Vagina (tissue), 2 donors: ENCODE results near the gene CD180. TPM values are rescaled to one million over a fixed set of nuclear protein-coding genes. Genes with fewer than 3 reads are reported as not detected.

Source experiments
- DNase-seq, 2 donors: peaks; one replicate each; pipeline ENCODE4 v3.0.0-alpha.2; 2017; ENCODE audit errors: extremely low spot score in 2 of 2
- H3K27ac ChIP-seq: fragments of 200-600 bp; sonication (generic); one replicate; pipeline ENCODE4 v1.5.1; 2019
- H3K27me3 ChIP-seq: fragments of 200-600 bp; sonication (generic); one replicate; pipeline ENCODE4 v1.5.1; 2019
- H3K36me3 ChIP-seq, 2 donors: fragments of 200-600 bp; sonication (generic); one replicate each; pipeline ENCODE4 v1.5.1; 2017 to 2019
- H3K4me1 ChIP-seq: fragments of 200-600 bp; sonication (generic); one replicate; pipeline ENCODE4 v1.5.1; 2019
- H3K4me3 ChIP-seq, 2 donors: fragments of 200-600 bp; sonication (generic); 1 replicate in 1 of 2; 2 replicates in 1 of 2; pipeline ENCODE4 v1.5.1; 2016 to 2019
- H3K9me3 ChIP-seq: fragments of 200-600 bp; sonication (generic); one replicate; pipeline ENCODE4 v1.5.1; 2019
- POLR2A ChIP-seq, 2 donors: fragments of 450-650 bp; IDR thresholded peaks; one replicate each; pipeline ENCODE4 v1.6.1; 2017; ENCODE audit warnings: antibody characterized with exemption in 2 of 2, mild to moderate bottlenecking in 2 of 2, moderate library complexity in 2 of 2
- POLR2AphosphoS5 ChIP-seq, 2 donors: sonication (generic); formaldehyde crosslinking; IDR thresholded peaks; one replicate each; pipeline ENCODE4 v1.9.0; 2017; ENCODE audit warnings: antibody characterized with exemption in 2 of 2, mild to moderate bottlenecking in 2 of 2, low read depth in 1 of 2; ENCODE audit not compliant: insufficient read depth in 1 of 2
- intact Hi-C: fragments of 100-400 bp; cut with DNase I; formaldehyde crosslinking; loops from one replicate; pipeline ENCODE4 v1.15.1; 2023
- total RNA-seq: library from RNA; depleted of rRNA; stranded (reverse); fragments of >200 nt; gene quantifications from one replicate; pipeline ENCODE4 v1.2.3, GENCODE V29; 2016
- TF ChIP-seq, protein P1 (sequence below), 3 experiments: fragments of 450-650 bp in 2 of 3; fragments of 200-600 bp in 1 of 3; sonication (generic) in 1 of 3; IDR thresholded peaks; one replicate each; pipeline ENCODE4 v1.5.1; 2017 to 2019; ENCODE audit warnings: antibody characterized with exemption in 3 of 3, mild to moderate bottlenecking in 2 of 3, moderate library complexity in 2 of 3

The CD180 gene
- total RNA-seq, 1 donor from 2014 or later, result 2.0 TPM

DNA sequence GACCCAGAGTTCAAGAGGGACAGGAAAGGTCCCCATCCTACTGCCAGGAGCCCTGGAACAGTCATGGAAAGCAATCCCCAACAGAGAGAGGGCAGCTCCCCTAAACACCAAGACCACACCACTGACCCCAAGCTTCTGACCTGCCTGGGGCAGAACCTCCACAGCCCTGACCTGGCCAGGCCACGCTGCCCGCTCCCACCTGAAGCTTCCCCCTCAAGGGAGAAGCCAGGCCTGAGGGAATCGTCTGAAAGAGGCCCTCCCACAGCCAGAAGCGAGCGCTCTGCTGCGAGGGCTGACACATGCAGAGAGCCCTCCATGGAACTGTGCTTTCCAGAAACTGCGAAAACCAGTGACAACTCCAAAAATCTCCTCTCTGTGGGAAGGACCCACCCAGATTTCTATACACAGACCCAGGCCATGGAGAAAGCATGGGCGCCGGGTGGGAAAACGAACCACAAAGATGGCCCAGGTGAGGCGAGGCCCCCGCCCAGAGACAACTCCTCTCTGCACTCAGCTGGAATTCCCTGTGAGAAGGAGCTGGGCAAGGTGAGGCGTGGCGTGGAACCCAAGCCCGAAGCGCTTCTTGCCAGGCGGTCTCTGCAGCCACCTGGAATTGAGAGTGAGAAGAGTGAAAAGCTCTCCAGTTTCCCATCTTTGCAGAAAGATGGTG, 31.6 kb downstream of the CD180 start:
- Histone ChIP-seq H3K9me3 (no peaks in the 10 kb centered on the region), H3K36me3 (peaks cover 0 to 33% of the 10 kb centered on the region in 2 donors), H3K27ac (peak overlapping the region; percentile 76), H3K4me1 (peaks cover 45% of the 10 kb centered on the region), H3K4me3 (no peak overlapping the region), H3K27me3 (no peaks in the 10 kb centered on the region)
- no peak for DNase-seq
- intact Hi-C loops, result no loop called here
- TF ChIP-seq POLR2AphosphoS5 (IDR thresholded peaks at IDR 0.05; ENCODE audit: insufficient read depth in 1 of 2, low read depth in 1 of 2), result no peak
- TF ChIP-seq, protein P1, sequence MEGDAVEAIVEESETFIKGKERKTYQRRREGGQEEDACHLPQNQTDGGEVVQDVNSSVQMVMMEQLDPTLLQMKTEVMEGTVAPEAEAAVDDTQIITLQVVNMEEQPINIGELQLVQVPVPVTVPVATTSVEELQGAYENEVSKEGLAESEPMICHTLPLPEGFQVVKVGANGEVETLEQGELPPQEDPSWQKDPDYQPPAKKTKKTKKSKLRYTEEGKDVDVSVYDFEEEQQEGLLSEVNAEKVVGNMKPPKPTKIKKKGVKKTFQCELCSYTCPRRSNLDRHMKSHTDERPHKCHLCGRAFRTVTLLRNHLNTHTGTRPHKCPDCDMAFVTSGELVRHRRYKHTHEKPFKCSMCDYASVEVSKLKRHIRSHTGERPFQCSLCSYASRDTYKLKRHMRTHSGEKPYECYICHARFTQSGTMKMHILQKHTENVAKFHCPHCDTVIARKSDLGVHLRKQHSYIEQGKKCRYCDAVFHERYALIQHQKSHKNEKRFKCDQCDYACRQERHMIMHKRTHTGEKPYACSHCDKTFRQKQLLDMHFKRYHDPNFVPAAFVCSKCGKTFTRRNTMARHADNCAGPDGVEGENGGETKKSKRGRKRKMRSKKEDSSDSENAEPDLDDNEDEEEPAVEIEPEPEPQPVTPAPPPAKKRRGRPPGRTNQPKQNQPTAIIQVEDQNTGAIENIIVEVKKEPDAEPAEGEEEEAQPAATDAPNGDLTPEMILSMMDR (IDR thresholded peaks at IDR 0.05), result no peak
- no peak for TF ChIP-seq POLR2A (IDR thresholded peaks at IDR 0.05)

DNA sequence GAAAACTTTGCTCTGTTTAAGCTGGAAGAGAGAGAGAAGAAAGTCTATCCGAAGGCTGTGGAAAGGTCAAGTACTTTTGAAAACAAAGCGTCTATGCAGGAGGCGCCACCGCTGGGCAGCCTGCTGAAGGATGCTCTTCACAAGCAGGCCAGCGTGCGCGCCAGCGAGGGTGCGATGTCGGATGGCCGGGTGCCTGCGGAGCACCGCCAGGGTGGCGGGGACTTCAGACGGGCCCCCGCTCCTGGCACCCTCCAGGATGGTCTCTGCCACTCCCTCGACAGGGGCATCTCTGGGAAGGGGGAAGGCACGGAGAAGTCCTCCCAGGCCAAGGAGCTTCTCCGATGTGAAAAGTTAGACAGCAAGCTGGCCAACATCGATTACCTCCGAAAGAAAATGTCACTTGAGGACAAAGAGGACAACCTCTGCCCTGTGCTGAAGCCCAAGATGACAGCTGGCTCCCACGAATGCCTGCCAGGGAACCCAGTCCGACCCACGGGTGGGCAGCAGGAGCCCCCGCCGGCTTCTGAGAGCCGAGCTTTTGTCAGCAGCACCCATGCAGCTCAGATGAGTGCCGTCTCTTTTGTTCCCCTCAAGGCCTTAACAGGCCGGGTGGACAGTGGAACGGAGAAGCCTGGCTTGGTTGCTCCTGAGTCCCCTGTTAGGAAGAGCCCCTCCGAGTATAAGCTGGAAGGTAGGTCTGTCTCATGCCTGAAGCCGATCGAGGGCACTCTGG, 32.6 kb downstream of the CD180 start:
- Histone ChIP-seq H3K4me1 (peaks cover 51% of the 10 kb centered on the region), H3K36me3 (peaks cover 0 to 33% of the 10 kb centered on the region in 2 donors), H3K27ac (no peak overlapping the region), H3K9me3 (no peaks in the 10 kb centered on the region), H3K4me3 (no peak overlapping the region), H3K27me3 (no peaks in the 10 kb centered on the region)
- DNase-seq, result no peak
- TF ChIP-seq POLR2A (IDR thresholded peaks at IDR 0.05) (no peak), POLR2AphosphoS5 (IDR thresholded peaks at IDR 0.05; ENCODE audit: insufficient read depth in 1 of 2, low read depth in 1 of 2) (no peak)
- TF ChIP-seq, protein P1 (IDR thresholded peaks at IDR 0.05), result no peak
- intact Hi-C loops, result no loop called here

GRCh38 chr5:67163231-67163756, 33.3 kb downstream of the CD180 start:
- Histone ChIP-seq H3K4me3 (no peak overlapping the region), H3K27ac (no peak overlapping the region), H3K27me3 (no peaks in the 10 kb centered on the region), H3K4me1 (peaks cover 51% of the 10 kb centered on the region), H3K9me3 (no peaks in the 10 kb centered on the region), H3K36me3 (peaks cover 0 to 33% of the 10 kb centered on the region in 2 donors)
- TF ChIP-seq, protein P1 (IDR thresholded peaks at IDR 0.05), result no peak
- TF ChIP-seq POLR2A (IDR thresholded peaks at IDR 0.05), result no peak
- TF ChIP-seq POLR2AphosphoS5 (IDR thresholded peaks at IDR 0.05; ENCODE audit: insufficient read depth in 1 of 2, low read depth in 1 of 2), result no peak
- DNase-seq, result no peak
- intact Hi-C loops, result no loop called here

- H3K27me3 ChIP-seq, result no peaks in the 10 kb centered on the region
- no peak for TF ChIP-seq POLR2A (IDR thresholded peaks at IDR 0.05)
- no peak for TF ChIP-seq POLR2AphosphoS5 (IDR thresholded peaks at IDR 0.05; ENCODE audit: insufficient read depth in 1 of 2, low read depth in 1 of 2)
- TF ChIP-seq, protein P1 (IDR thresholded peaks at IDR 0.05), result no peak
- H3K9me3 ChIP-seq, result no peaks in the 10 kb centered on the region
- intact Hi-C loops, result no loop called here
- peaks cover 50% of the 10 kb centered on the region for H3K4me1 ChIP-seq
- H3K27ac ChIP-seq, result peak overlapping the region; percentile 47
- H3K4me3 ChIP-seq, result no peak overlapping the region
- no peak for DNase-seq
- H3K36me3 ChIP-seq, result peaks cover 0 to 33% of the 10 kb centered on the region in 2 donors
Measured at GRCh38 chr5:67161767-67162166, 34.8 kb downstream of the CD180 start.
